ENCODE measurements around the gene UBE3B. TPM values are rescaled to one million over a fixed set of nuclear protein-coding genes. Genes with fewer than 3 reads are reported as not detected.

UBE3B gene
- total RNA-seq, 1 donor from 2014 or later: 28.4 TPM

- H3K27me3 Mint-ChIP-seq (ENCODE audit: insufficient read depth, low read depth): peaks cover 4% of the 10 kb centered on the region
- no peaks in the 10 kb centered on the region for H3K9me3 Mint-ChIP-seq
- Histone ChIP-seq H3K9ac (no peak overlapping the region), H3K79me2 (ENCODE audit: low read depth) (no peaks in the 10 kb centered on the region), H3K27me3 (no peaks in the 10 kb centered on the region), H2AFZ (replicated peaks) (no peak overlapping the region), H3K4me3 (no peak overlapping the region), H3K36me3 (no peaks in the 10 kb centered on the region), H3K9me3 (ENCODE audit: low read depth) (no peaks in the 10 kb centered on the region), H3F3A (ENCODE audit: low read depth) (peaks cover 2% of the 10 kb centered on the region), H3K27ac (no peak overlapping the region), H4K20me1 (ENCODE audit: low read depth) (no peaks in the 10 kb centered on the region), H3K4me2 (no peak overlapping the region), H3K4me1 (peaks cover 15% of the 10 kb centered on the region)
- peaks cover 18% of the 10 kb centered on the region for H3K36me3 Mint-ChIP-seq
- no peak for DNase-seq (ENCODE audit: low spot score)
- TF ChIP-seq EZH2 (IDR thresholded peaks at IDR 0.05) (no peak), CTCF (IDR thresholded peaks at IDR 0.05) (no peak), EZH2phosphoT487 (IDR thresholded peaks at IDR 0.05) (no peak)
- peaks cover 17% of the 10 kb centered on the region for H3K4me1 Mint-ChIP-seq
- H3K4me3 Mint-ChIP-seq: no peak overlapping the region
- H3K27ac Mint-ChIP-seq: no peak overlapping the region
These were observed 106.3 kb downstream of the UBE3B start for GRCh38 chr12:109583733-109584132.

Other genes with a start within 250 kb of the UBE3B start
- 0.25 TPM in 1 of 2 replicates, not detected in the other for gene FOXN4, start 168.3 kb upstream of the UBE3B start, total RNA-seq (ENCODE audit: low replicate concordance)
- gene MYO1H, start 129.7 kb upstream of the UBE3B start, total RNA-seq (ENCODE audit: low replicate concordance): not detected in 2 replicates
- 40.9 and 57.5 TPM in 2 replicates for gene KCTD10, start 334 bp upstream of the UBE3B start, total RNA-seq (ENCODE audit: low replicate concordance)
- 24.7 and 34.5 TPM in 2 replicates for gene MMAB, start 95.9 kb downstream of the UBE3B start, total RNA-seq (ENCODE audit: low replicate concordance)
- 8.3 and 20.1 TPM in 2 replicates for gene MVK, start 96.2 kb downstream of the UBE3B start, total RNA-seq (ENCODE audit: low replicate concordance)
- gene FAM222A, start 236.2 kb downstream of the UBE3B start, total RNA-seq (ENCODE audit: low replicate concordance): 2.5 and 10.6 TPM in 2 replicates